H9 (cell line): ENCODE data around the gene MR1. TPM values are rescaled to one million over a fixed set of nuclear protein-coding genes. Genes with fewer than 3 reads are reported as not detected.

ENCODE experiments used
- DNase-seq: peaks from one replicate; pipeline ENCODE4 v3.0.0-alpha.2; 2017
- H2AFZ ChIP-seq: one replicate; pipeline ENCODE4 v1.6.1; 2013; ENCODE audit warnings: mild to moderate bottlenecking, low read length, control low read depth, moderate library complexity
- H2AK5ac ChIP-seq: 2 replicates; pipeline ENCODE4 v1.6.1; 2013; ENCODE audit warnings: low read length, control low read depth, mixed read lengths; ENCODE audit not compliant: insufficient read length
- H2BK120ac ChIP-seq: one replicate; pipeline ENCODE4 v1.6.1; 2013; ENCODE audit warnings: low read depth, mild to moderate bottlenecking, low read length, control low read depth, inconsistent platforms; ENCODE audit not compliant: poor library complexity, severe bottlenecking
- H2BK12ac ChIP-seq: 2 replicates; pipeline ENCODE4 v1.6.1; 2013; ENCODE audit warnings: low read length, control low read depth, mixed read lengths, low read depth; ENCODE audit not compliant: insufficient read length
- H2BK15ac ChIP-seq: 2 replicates; pipeline ENCODE4 v1.6.1; 2013; ENCODE audit warnings: low read depth, low read length, control low read depth
- H2BK20ac ChIP-seq: one replicate; pipeline ENCODE4 v1.6.1; 2013; ENCODE audit warnings: low read depth, mild to moderate bottlenecking, low read length, control low read depth, inconsistent platforms; ENCODE audit not compliant: poor library complexity, severe bottlenecking
- H2BK5ac ChIP-seq: 2 replicates; pipeline ENCODE4 v1.6.1; 2013; ENCODE audit warnings: low read length, control low read depth, mixed read lengths; ENCODE audit not compliant: insufficient read length
- H3K14ac ChIP-seq: 2 replicates; pipeline ENCODE4 v1.6.1; 2013; ENCODE audit warnings: low read length, control low read depth; ENCODE audit not compliant: insufficient read depth
- H3K18ac ChIP-seq: 2 replicates; pipeline ENCODE4 v1.6.1; 2013; ENCODE audit warnings: low read depth, mild to moderate bottlenecking, mixed read lengths, low read length, control low read depth; ENCODE audit not compliant: insufficient read length
- H3K23ac ChIP-seq: 2 replicates; pipeline ENCODE4 v1.6.1; 2013; ENCODE audit warnings: low read length, control low read depth, mixed read lengths, low read depth; ENCODE audit not compliant: insufficient read length
- H3K23me2 ChIP-seq: 2 replicates; pipeline ENCODE4 v1.6.1; 2013; ENCODE audit warnings: low read depth, mild to moderate bottlenecking, mixed read lengths, low read length, control low read depth; ENCODE audit not compliant: insufficient read length, poor library complexity, severe bottlenecking
- H3K27ac ChIP-seq: 2 replicates; pipeline ENCODE4 v1.5.1; 2013; ENCODE audit warnings: low read length, control low read depth, mixed read lengths, low read depth; ENCODE audit not compliant: insufficient read length
- H3K27me3 ChIP-seq: 2 replicates; pipeline ENCODE4 v1.6.1; 2013; ENCODE audit warnings: low read length, control low read depth, inconsistent platforms; ENCODE audit not compliant: insufficient read depth
- H3K4ac ChIP-seq: 2 replicates; pipeline ENCODE4 v1.6.1; 2013; ENCODE audit warnings: low read depth, mild to moderate bottlenecking, control low read depth, inconsistent platforms, low read length, moderate library complexity
- H3K4me1 ChIP-seq: 2 replicates; pipeline ENCODE4 v1.6.1; 2013; ENCODE audit warnings: low read length, control low read depth, inconsistent platforms; ENCODE audit not compliant: insufficient read depth
- H3K4me2 ChIP-seq: 2 replicates; pipeline ENCODE4 v1.6.1; 2013; ENCODE audit warnings: low read length, control low read depth, mixed read lengths; ENCODE audit not compliant: insufficient read length, insufficient read depth
- H3K56ac ChIP-seq: 2 replicates; pipeline ENCODE4 v1.6.1; 2013; ENCODE audit warnings: low read depth, mild to moderate bottlenecking, mixed read lengths, low read length, control low read depth; ENCODE audit not compliant: insufficient read length
- H3K79me1 ChIP-seq: 2 replicates; pipeline ENCODE4 v1.6.1; 2013; ENCODE audit warnings: low read depth, mild to moderate bottlenecking, moderate library complexity, low read length, control low read depth, inconsistent platforms; ENCODE audit not compliant: insufficient read depth, poor library complexity, severe bottlenecking
- H3K79me2 ChIP-seq: 2 replicates; pipeline ENCODE4 v1.6.1; 2013; ENCODE audit warnings: low read length, control low read depth, inconsistent platforms; ENCODE audit not compliant: insufficient read depth
- H3K9ac ChIP-seq: 2 replicates; pipeline ENCODE4 v1.6.1; 2013; ENCODE audit warnings: low read length, control low read depth, mixed read lengths; ENCODE audit not compliant: insufficient read length; ENCODE audit errors: extremely low read depth
- H3K9me3 ChIP-seq: one replicate; pipeline ENCODE4 v1.6.1; 2013; ENCODE audit warnings: low read depth, low read length, inconsistent platforms; ENCODE audit not compliant: control insufficient read depth
- H3T11ph ChIP-seq: one replicate; pipeline ENCODE4 v1.6.1; 2013; ENCODE audit warnings: mild to moderate bottlenecking, low read length, control low read depth, inconsistent platforms
- H4K20me1 ChIP-seq: one replicate; pipeline ENCODE4 v1.6.1; 2013; ENCODE audit not compliant: control insufficient read depth, insufficient read length, insufficient read depth
- H4K5ac ChIP-seq: 2 replicates; pipeline ENCODE4 v1.6.1; 2013; ENCODE audit warnings: low read depth, mild to moderate bottlenecking, mixed read lengths, low read length, control low read depth; ENCODE audit not compliant: insufficient read length
- H4K8ac ChIP-seq: replicated peaks from 2 replicates; pipeline ENCODE4 v1.6.1; 2013; ENCODE audit warnings: low read length, control low read depth, mixed read lengths, low read depth; ENCODE audit not compliant: insufficient read length
- H4K91ac ChIP-seq: 2 replicates; pipeline ENCODE4 v1.6.1; 2013; ENCODE audit warnings: low read depth, mild to moderate bottlenecking, moderate library complexity, mixed read lengths, low read length, control low read depth; ENCODE audit not compliant: insufficient read length
- H3K27ac Mint-ChIP-seq, 3 experiments: 2 replicates in 2 of 3; 3 replicates in 1 of 3; pipeline ENCODE4 v1.8.0; 2020 to 2021; ENCODE audit warnings: mixed read lengths in 3 of 3, mild to moderate bottlenecking in 1 of 3, moderate library complexity in 1 of 3
- H3K27me3 Mint-ChIP-seq: 2 replicates; pipeline ENCODE4 v1.8.0; 2021; ENCODE audit warnings: low read depth, mild to moderate bottlenecking, moderate library complexity, mixed read lengths
- H3K36me3 Mint-ChIP-seq, 3 experiments: 2 replicates in 2 of 3; 3 replicates in 1 of 3; pipeline ENCODE4 v1.8.0; 2020 to 2021; ENCODE audit warnings: low read depth in 3 of 3, mixed read lengths in 3 of 3; ENCODE audit not compliant: insufficient read depth in 1 of 3
- H3K4me1 Mint-ChIP-seq, 2 experiments: 2 replicates each; pipeline ENCODE4 v1.8.0; 2020; ENCODE audit warnings: mixed read lengths in 2 of 2
- H3K4me3 Mint-ChIP-seq, 2 experiments: 2 replicates in 1 of 2; 3 replicates in 1 of 2; pipeline ENCODE4 v1.8.0; 2020 to 2021; ENCODE audit warnings: mild to moderate bottlenecking in 2 of 2, mixed read lengths in 2 of 2, moderate library complexity in 1 of 2
- H3K9me3 Mint-ChIP-seq, 2 experiments: 2 replicates in 1 of 2; 3 replicates in 1 of 2; pipeline ENCODE4 v1.8.0; 2020; ENCODE audit warnings: mild to moderate bottlenecking in 2 of 2, mixed read lengths in 2 of 2, moderate library complexity in 1 of 2
- WGBS: extraction: QIAGEN DNeasy Blood & Tissue Kit; methylation state at CpG from one replicate; pipeline ENCODE4 v1.1.7; 2013; ENCODE audit warnings: missing lambda C conversion rate, low lambda C conversion rate, mixed read lengths; ENCODE audit not compliant: insufficient read length; ENCODE audit errors: extremely low coverage; 5-methylcytosine and 5-hydroxymethylcytosine counted together
- total RNA-seq: library from RNA; stranded (reverse); gene quantifications from 2 replicates; pipeline ENCODE4 v1.2.1, GENCODE V29; 2021
- TF ChIP-seq, protein P1 (sequence below): fragments of 200-600 bp; sonication (generic); conservative IDR thresholded peaks from 3 replicates; pipeline ENCODE4 v1.8.0; 2021; ENCODE audit warnings: antibody characterized with exemption, mild to moderate bottlenecking

MR1 gene
- total RNA-seq, 1 experiment from 2014 or later = 0.02 TPM

DNA sequence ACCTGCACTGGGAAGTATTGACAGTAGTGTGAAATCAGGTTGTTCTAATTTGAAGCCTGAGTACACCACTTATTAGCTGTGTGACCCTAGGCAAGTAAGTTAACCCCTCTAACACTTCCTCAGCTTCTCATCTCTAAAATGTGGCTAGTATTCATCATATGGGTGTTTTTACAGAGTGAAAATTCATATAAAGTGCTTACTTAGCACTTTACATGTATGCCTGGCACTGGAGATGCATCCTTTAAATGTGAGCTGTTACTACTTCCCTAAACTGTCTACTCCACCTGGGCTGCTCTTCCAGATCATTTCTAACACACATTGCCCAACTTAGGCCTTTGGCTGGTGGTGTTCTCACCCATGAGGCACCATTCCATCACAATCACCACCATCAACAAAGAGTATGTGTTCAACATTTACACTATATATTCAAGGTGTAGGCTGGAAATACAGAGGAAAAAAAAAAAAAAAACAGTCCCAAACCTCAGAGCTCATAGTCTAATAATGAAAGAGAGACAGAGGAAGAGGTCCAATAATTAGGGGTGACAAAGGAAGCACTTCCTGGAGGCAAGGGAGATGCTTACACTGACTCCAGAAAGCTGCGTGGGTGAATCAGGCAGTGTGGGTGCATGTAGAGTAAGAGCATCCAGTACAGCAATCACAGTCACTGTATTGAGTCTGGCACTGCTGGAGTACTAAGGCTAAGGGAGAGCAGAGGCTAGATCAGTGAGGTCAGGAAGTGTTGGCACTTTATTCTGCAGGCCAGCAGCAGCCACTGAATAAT is 14.7 kb upstream of the MR1 start:
- no peak overlapping the region for H2BK12ac ChIP-seq
- Mint-ChIP-seq H3K36me3 (peaks cover 4 to 7% (median 5%) of the 10 kb centered on the region in 3 experiments; a peak in 6 of 7 replicates), H3K27me3 (no peaks in the 10 kb centered on the region), H3K27ac (peak overlapping the region in 2 of 3 experiments; percentile 2 to 85; a peak in 2 of 7 replicates), H3K9me3 (no peaks in the 10 kb centered on the region), H3K4me3 (no peak overlapping the region), H3K4me1 (peaks cover 13 to 19% of the 10 kb centered on the region in 2 experiments)
- WGBS = no CpG with 5 or more reads among the region's 1 CpG
- no peak overlapping the region for H3K23ac ChIP-seq
- no peak overlapping the region for H3K27ac ChIP-seq
- no peak overlapping the region for H3K4me2 ChIP-seq
- no peak overlapping the region for H3K9ac ChIP-seq
- no peak overlapping the region for H3K56ac ChIP-seq
- DNase-seq = no peak
- TF ChIP-seq, protein P1, sequence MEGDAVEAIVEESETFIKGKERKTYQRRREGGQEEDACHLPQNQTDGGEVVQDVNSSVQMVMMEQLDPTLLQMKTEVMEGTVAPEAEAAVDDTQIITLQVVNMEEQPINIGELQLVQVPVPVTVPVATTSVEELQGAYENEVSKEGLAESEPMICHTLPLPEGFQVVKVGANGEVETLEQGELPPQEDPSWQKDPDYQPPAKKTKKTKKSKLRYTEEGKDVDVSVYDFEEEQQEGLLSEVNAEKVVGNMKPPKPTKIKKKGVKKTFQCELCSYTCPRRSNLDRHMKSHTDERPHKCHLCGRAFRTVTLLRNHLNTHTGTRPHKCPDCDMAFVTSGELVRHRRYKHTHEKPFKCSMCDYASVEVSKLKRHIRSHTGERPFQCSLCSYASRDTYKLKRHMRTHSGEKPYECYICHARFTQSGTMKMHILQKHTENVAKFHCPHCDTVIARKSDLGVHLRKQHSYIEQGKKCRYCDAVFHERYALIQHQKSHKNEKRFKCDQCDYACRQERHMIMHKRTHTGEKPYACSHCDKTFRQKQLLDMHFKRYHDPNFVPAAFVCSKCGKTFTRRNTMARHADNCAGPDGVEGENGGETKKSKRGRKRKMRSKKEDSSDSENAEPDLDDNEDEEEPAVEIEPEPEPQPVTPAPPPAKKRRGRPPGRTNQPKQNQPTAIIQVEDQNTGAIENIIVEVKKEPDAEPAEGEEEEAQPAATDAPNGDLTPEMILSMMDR = no peak
- no peak overlapping the region for H3K18ac ChIP-seq
- peaks cover 3% of the 10 kb centered on the region for H3K79me1 ChIP-seq
- H3T11ph ChIP-seq = no peak overlapping the region
- no peaks in the 10 kb centered on the region for H3K23me2 ChIP-seq
- no peaks in the 10 kb centered on the region for H3K27me3 ChIP-seq
- H3K79me2 ChIP-seq = peaks cover 42% of the 10 kb centered on the region
- no peak overlapping the region for H3K4ac ChIP-seq
- H4K5ac ChIP-seq = no peak overlapping the region
- H2BK5ac ChIP-seq = no peak overlapping the region
- H2BK15ac ChIP-seq = no peak overlapping the region
- no peaks in the 10 kb centered on the region for H4K20me1 ChIP-seq
- H4K8ac ChIP-seq = no peak overlapping the region
- H3K14ac ChIP-seq = no peak overlapping the region
- H2AFZ ChIP-seq = no peak overlapping the region
- H3K4me1 ChIP-seq = no peaks in the 10 kb centered on the region; the same call in 1 of the 2 replicates
- H4K91ac ChIP-seq = no peak overlapping the region
- no peak overlapping the region for H2BK20ac ChIP-seq
- no peak overlapping the region for H2BK120ac ChIP-seq
- H3K9me3 ChIP-seq = no peaks in the 10 kb centered on the region
- H2AK5ac ChIP-seq = no peak overlapping the region
